ENCODE measurements around the gene FAM135A. TPM values are rescaled to one million over a fixed set of nuclear protein-coding genes. Genes with fewer than 3 reads are reported as not detected.
"Not testable (repeated sequence)": the region's sequence is repeated elsewhere in the genome, so short reads cannot be mapped to it uniquely, and the experiment has no call there.

Gene FAM135A
- total RNA-seq, 2 experiments from 2014 or later = 9.0 to 9.2 TPM

GRCh38 chr6:70423189-70424134, 10.2 kb downstream of the FAM135A start:
- no peak for DNase-seq
- Mint-ChIP-seq H3K36me3 (peaks cover 11% of the 10 kb centered on the region), H3K4me3 (no peak overlapping the region), H3K9me3 (no peaks in the 10 kb centered on the region), H3K27ac (no peak overlapping the region), H3K27me3 (no peaks in the 10 kb centered on the region), H3K4me1 (ENCODE audit: low read depth) (no peaks in the 10 kb centered on the region)
- intact Hi-C loops (cut with micrococcal nuclease) = no loop called here
- ChIA-PET CTCF (no interaction called here), POLR2A (no interaction called here)

GRCh38 chr6:70424291-70424690, 11.0 kb downstream of the FAM135A start:
- H3K4me1 Mint-ChIP-seq (ENCODE audit: low read depth) = no peaks in the 10 kb centered on the region
- intact Hi-C loops (cut with micrococcal nuclease) = no loop called here
- H3K4me3 Mint-ChIP-seq = no peak overlapping the region
- H3K27ac Mint-ChIP-seq = no peak overlapping the region
- CTCF ChIA-PET = no interaction called here
- POLR2A ChIA-PET = no interaction called here
- H3K36me3 Mint-ChIP-seq = peaks cover 8% of the 10 kb centered on the region
- no peak for DNase-seq
- H3K27me3 Mint-ChIP-seq = no peaks in the 10 kb centered on the region
- H3K9me3 Mint-ChIP-seq = no peaks in the 10 kb centered on the region

DNA sequence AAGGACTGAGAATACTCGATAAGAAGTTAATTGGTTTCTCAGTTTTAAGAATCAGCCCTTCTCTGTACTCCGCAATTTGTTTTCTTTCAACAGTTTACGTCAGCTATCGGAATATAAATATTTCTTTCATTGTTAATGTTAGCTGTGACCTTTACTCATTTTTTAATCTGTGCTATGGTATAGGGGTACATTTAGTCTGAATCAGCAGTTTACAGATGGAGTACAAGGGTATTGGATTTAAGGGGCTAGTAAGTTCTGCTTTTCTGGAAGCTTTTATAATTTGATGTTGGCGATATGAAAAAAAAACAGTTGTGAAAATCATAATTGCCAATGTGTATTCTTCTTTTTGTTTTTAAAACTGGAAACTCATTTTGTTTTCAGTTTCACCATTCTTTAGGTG, 23.0 kb downstream of the FAM135A start:
- Mint-ChIP-seq H3K4me3 (no peak overlapping the region), H3K36me3 (peaks cover 9% of the 10 kb centered on the region), H3K4me1 (ENCODE audit: low read depth) (no peaks in the 10 kb centered on the region), H3K27ac (no peak overlapping the region), H3K9me3 (no peaks in the 10 kb centered on the region), H3K27me3 (no peaks in the 10 kb centered on the region)
- DNase-seq = no peak
- ChIA-PET CTCF (interaction anchor here (0.7 kb wide), 1 partner anchor 68 kb away, joined by 3 read pairs; no protein-coding TSS in a partner anchor), POLR2A (interaction anchor here (0.6 kb wide), 1 partner anchor 426 kb away, joined by 3 read pairs; no protein-coding TSS in a partner anchor)
- intact Hi-C loops (cut with micrococcal nuclease) = no loop called here

GRCh38 chr6:70445001-70445400, 31.7 kb downstream of the FAM135A start:
- Mint-ChIP-seq H3K9me3 (peaks cover 13% of the 10 kb centered on the region), H3K27me3 (no peaks in the 10 kb centered on the region), H3K4me3 (no peak overlapping the region), H3K4me1 (ENCODE audit: low read depth) (no peaks in the 10 kb centered on the region), H3K27ac (no peak overlapping the region), H3K36me3 (peaks cover 17% of the 10 kb centered on the region)
- ChIA-PET POLR2A (no interaction called here), CTCF (no interaction called here)
- intact Hi-C loops (cut with micrococcal nuclease) = no loop called here
- no peak for DNase-seq

DNA sequence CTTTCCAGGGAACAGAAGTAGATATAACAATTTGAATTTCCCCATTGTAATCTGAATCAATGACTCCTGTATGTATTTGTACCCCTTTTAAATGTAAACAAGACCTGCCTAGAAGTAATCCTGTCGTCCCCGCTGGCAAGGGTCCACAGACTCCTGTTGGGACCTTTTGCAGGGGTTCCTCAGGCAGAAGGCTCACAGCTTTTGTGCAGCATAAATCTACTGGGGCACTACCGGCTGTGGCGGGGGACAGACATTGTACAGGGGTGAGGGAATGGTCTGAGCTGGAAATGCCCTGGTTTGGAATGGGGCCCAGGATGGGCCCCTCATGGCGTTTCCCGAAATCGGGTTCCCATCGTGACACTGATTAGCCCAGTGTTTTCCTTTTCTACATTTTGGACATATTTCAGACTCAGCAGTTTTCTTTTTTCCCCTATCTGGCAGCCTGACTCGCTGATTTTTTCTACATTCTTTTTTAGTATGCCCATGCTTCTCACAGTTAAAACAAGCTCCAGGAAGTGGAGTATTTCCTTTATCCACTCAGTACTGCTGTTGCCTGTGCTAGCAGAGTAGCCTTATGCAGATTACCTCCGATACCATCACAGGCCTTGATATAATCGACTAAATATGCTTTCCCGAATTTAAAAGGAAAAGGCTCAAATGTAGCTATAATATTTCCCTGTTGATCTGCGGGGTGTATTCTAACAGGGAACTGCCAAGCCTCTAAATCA, 34.2 kb downstream of the FAM135A start:
- H3K36me3 Mint-ChIP-seq = peaks cover 15% of the 10 kb centered on the region
- CTCF ChIA-PET; H3K4me3 Mint-ChIP-seq; intact Hi-C loops (cut with micrococcal nuclease); H3K27me3 Mint-ChIP-seq; DNase-seq; H3K27ac Mint-ChIP-seq; H3K4me1 Mint-ChIP-seq (ENCODE audit: low read depth): not testable (repeated sequence)
- POLR2A ChIA-PET = interaction anchor here (0.5 kb wide), 1 partner anchor 286 kb away, joined by 3 read pairs; no protein-coding TSS in a partner anchor
- H3K9me3 Mint-ChIP-seq = peaks cover 13% of the 10 kb centered on the region

GRCh38 chr6:70453899-70454298, 40.6 kb downstream of the FAM135A start:
- intact Hi-C loops (cut with micrococcal nuclease); DNase-seq; H3K4me1 Mint-ChIP-seq (ENCODE audit: low read depth); CTCF ChIA-PET; H3K27me3 Mint-ChIP-seq; H3K27ac Mint-ChIP-seq; H3K4me3 Mint-ChIP-seq; H3K9me3 Mint-ChIP-seq; POLR2A ChIA-PET: not testable (repeated sequence)
- peaks cover 20% of the 10 kb centered on the region for H3K36me3 Mint-ChIP-seq

- H3K9me3 Mint-ChIP-seq = no peaks in the 10 kb centered on the region
- ChIA-PET POLR2A (no interaction called here), CTCF (no interaction called here)
- peaks cover 3% of the 10 kb centered on the region for H3K4me1 Mint-ChIP-seq (ENCODE audit: low read depth)
- no peak for DNase-seq
- H3K27me3 Mint-ChIP-seq = no peaks in the 10 kb centered on the region
- peaks cover 23% of the 10 kb centered on the region for H3K36me3 Mint-ChIP-seq
- no peak overlapping the region for H3K4me3 Mint-ChIP-seq
- H3K27ac Mint-ChIP-seq = no peak overlapping the region
- intact Hi-C loops (cut with micrococcal nuclease) = no loop called here
Observed at GRCh38 chr6:70456735-70457134, 43.4 kb downstream of the FAM135A start.

DNA sequence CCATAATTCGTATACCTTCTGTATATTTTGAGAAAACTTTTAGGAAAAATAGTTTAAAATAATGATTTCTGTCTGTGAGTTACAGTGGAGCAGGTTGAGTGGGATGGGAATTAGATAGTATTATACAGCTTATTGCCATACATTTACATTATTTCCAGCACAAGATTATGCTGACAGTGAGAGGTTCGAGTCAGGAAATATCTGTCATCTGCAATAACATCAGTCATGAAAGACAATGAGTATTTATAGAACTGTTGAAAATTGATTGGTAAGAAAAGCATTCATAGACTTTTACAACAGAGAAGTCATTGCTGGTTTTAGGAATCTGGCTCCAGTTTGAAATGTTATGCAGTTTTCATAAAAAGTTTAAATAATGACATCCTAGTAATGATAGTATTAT, 45.9 kb downstream of the FAM135A start:
- ChIA-PET POLR2A (no interaction called here), CTCF (no interaction called here)
- Mint-ChIP-seq H3K27ac (no peak overlapping the region), H3K9me3 (no peaks in the 10 kb centered on the region), H3K4me1 (ENCODE audit: low read depth) (no peaks in the 10 kb centered on the region), H3K36me3 (peaks cover 11% of the 10 kb centered on the region), H3K4me3 (no peak overlapping the region), H3K27me3 (no peaks in the 10 kb centered on the region)
- intact Hi-C loops (cut with micrococcal nuclease) = no loop called here
- no peak for DNase-seq

DNA sequence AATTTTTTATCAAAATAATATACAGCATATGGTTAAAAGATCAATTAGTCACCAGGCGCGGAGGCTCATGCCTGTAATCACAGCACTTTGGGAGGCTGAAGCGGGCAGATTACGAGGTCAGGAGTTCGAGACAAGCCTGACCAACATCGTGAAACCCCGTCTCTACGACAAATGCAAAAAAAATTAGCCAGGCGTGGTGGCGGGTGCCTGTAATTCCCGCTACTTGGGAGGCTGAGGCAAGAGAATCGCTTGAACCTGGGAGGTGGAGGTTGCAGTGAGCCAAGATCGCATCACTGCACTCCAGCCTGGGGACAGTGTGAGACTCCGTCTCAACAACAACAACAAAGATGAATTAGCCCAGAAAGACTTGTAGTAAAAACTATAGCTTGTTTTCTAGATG, 46.4 kb downstream of the FAM135A start:
- DNase-seq; H3K27me3 Mint-ChIP-seq; POLR2A ChIA-PET; H3K4me1 Mint-ChIP-seq (ENCODE audit: low read depth); CTCF ChIA-PET; H3K36me3 Mint-ChIP-seq; H3K9me3 Mint-ChIP-seq; intact Hi-C loops (cut with micrococcal nuclease); H3K4me3 Mint-ChIP-seq; H3K27ac Mint-ChIP-seq: not testable (repeated sequence)

DNA sequence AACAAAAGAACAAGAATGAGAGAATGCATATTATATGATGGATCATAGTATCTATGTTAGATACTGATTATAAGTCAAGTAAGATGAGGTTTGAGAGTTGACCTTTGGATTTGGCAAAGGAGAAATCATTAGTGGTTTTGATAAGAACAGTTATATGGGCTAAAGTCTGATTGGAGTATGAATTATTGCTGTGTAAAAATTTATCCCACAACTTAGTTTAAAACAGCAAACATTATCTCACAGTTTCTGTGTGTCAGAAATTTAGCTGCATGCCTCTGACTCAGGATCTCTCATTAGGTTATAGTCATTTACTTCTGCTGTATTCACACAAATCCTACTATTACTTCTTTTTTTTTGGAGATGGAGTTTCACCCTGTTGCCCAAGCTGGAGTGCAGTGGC, 56.7 kb downstream of the FAM135A start:
- peaks cover 16% of the 10 kb centered on the region for H3K36me3 Mint-ChIP-seq
- H3K27ac Mint-ChIP-seq = no peak overlapping the region
- no peaks in the 10 kb centered on the region for H3K4me1 Mint-ChIP-seq (ENCODE audit: low read depth)
- DNase-seq = no peak
- intact Hi-C loops (cut with micrococcal nuclease) = no loop called here
- CTCF ChIA-PET = no interaction called here
- H3K27me3 Mint-ChIP-seq = no peaks in the 10 kb centered on the region
- no peaks in the 10 kb centered on the region for H3K9me3 Mint-ChIP-seq
- POLR2A ChIA-PET = no interaction called here
- no peak overlapping the region for H3K4me3 Mint-ChIP-seq

DNA sequence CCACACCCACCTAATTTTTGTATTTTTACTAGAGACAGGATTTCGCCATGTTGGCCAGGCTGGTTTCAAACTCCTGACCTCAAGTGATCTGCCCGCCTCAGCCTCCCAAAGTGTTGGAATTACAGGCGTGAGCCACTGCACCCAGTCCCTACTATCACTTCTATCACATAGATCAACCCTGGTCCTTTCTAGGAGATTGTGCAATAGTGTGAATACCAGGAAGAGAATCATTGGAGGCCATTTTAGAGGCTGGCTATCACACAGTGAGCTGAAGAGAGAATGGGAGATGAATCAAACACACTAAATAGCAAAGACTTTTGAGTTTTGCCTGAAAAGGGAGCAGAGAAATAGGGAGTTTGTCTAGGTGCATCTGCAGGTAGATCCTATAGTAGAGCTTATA, 57.2 kb downstream of the FAM135A start:
- intact Hi-C loops (cut with micrococcal nuclease); H3K27ac Mint-ChIP-seq; POLR2A ChIA-PET; H3K27me3 Mint-ChIP-seq; DNase-seq; H3K4me3 Mint-ChIP-seq; H3K4me1 Mint-ChIP-seq (ENCODE audit: low read depth); CTCF ChIA-PET; H3K9me3 Mint-ChIP-seq: not testable (repeated sequence)
- H3K36me3 Mint-ChIP-seq = peaks cover 15% of the 10 kb centered on the region

- Mint-ChIP-seq H3K9me3 (no peaks in the 10 kb centered on the region), H3K36me3 (peaks cover 24% of the 10 kb centered on the region), H3K27me3 (no peaks in the 10 kb centered on the region), H3K27ac (no peak overlapping the region), H3K4me3 (no peak overlapping the region), H3K4me1 (ENCODE audit: low read depth) (no peaks in the 10 kb centered on the region)
- no peak for DNase-seq
- POLR2A ChIA-PET = no interaction called here
- CTCF ChIA-PET = no interaction called here
- intact Hi-C loops (cut with micrococcal nuclease) = no loop called here
Observed at GRCh38 chr6:70474751-70475150, 61.4 kb downstream of the FAM135A start.

GRCh38 chr6:70479236-70479635, 65.9 kb downstream of the FAM135A start:
- Mint-ChIP-seq H3K27ac (no peak overlapping the region), H3K4me3 (no peak overlapping the region), H3K27me3 (no peaks in the 10 kb centered on the region), H3K9me3 (no peaks in the 10 kb centered on the region), H3K36me3 (peaks cover 19% of the 10 kb centered on the region), H3K4me1 (ENCODE audit: low read depth) (no peaks in the 10 kb centered on the region)
- intact Hi-C loops (cut with micrococcal nuclease) = no loop called here
- no peak for DNase-seq
- POLR2A ChIA-PET = no interaction called here
- CTCF ChIA-PET = no interaction called here
